HEK293 (cell line): ENCODE measurements around the gene WWOX.

Experiments
- CTCF ChIA-PET: fragments of 350-600 bp; formaldehyde crosslinking; extraction: SDS; loops from one replicate; lab custom pipeline; 2021; ENCODE audit warnings: antibody characterized with exemption; lab: Yijun Ruan, JAX
- POLR2A ChIA-PET: fragments of 300-600 bp; formaldehyde crosslinking; extraction: SDS; loops from one replicate; lab custom pipeline; 2020; ENCODE audit warnings: antibody characterized with exemption, inconsistent platforms; lab: Yijun Ruan, JAX
- H3K27ac ChIP-seq: fragments of 200-500 bp; sonication (Bioruptor generic); 2 replicates; pipeline ENCODE4 v1.5.1; 2014; ENCODE audit warnings: low read depth, low read length, control low read depth, inconsistent platforms; ENCODE audit errors: extremely low read depth
- H3K36me3 ChIP-seq, 2 experiments: fragments of 200-500 bp in 1 of 2; sonication (Bioruptor generic) in 1 of 2; 1 replicate in 1 of 2; 2 replicates in 1 of 2; pipeline ENCODE4 v1.5.1; 2014 to 2017; ENCODE audit warnings: inconsistent platforms in 2 of 2, low read length in 2 of 2; ENCODE audit not compliant: control insufficient read depth in 2 of 2, insufficient read depth in 1 of 2
- H3K4me1 ChIP-seq: fragments of 200-500 bp; sonication (Bioruptor generic); 2 replicates; pipeline ENCODE4 v1.5.1; 2014; ENCODE audit warnings: mild to moderate bottlenecking, low read length, inconsistent platforms; ENCODE audit not compliant: control insufficient read depth, insufficient read depth
- H3K4me3 ChIP-seq: 2 replicates; pipeline ENCODE4 v1.5.1; 2011; ENCODE audit warnings: low read depth, mild to moderate bottlenecking, control low read depth, low read length, moderate library complexity
- H3K9me3 ChIP-seq: fragments of 200-500 bp; sonication (Bioruptor generic); 2 replicates; pipeline ENCODE4 v1.5.1; 2014; ENCODE audit warnings: low read depth, low read length, inconsistent platforms; ENCODE audit not compliant: control insufficient read depth, insufficient read depth
- GLIS2 ChIP-seq: fragments of 450-650 bp; formaldehyde crosslinking; IDR thresholded peaks from 2 replicates; pipeline ENCODE4 v1.5.1; 2016; ENCODE audit warnings: missing biosample characterization, missing genetic modification characterization
- HOXA7 ChIP-seq: sonication (generic); formaldehyde crosslinking; IDR thresholded peaks from 2 replicates; pipeline ENCODE4 v1.8.1; 2022; ENCODE audit warnings: missing genetic modification reagents, borderline replicate concordance
- KLF9 ChIP-seq: fragments of 450-650 bp; formaldehyde crosslinking; IDR thresholded peaks from 2 replicates; pipeline ENCODE4 v1.5.1; 2016; ENCODE audit warnings: missing biosample characterization, missing genetic modification characterization, low read depth
- SCRT1 ChIP-seq: fragments of 450-650 bp; formaldehyde crosslinking; IDR thresholded peaks from 2 replicates; pipeline ENCODE4 v1.5.1; 2016; ENCODE audit warnings: missing biosample characterization, missing genetic modification characterization, borderline replicate concordance
- SCRT2 ChIP-seq: fragments of 450-650 bp; formaldehyde crosslinking; IDR thresholded peaks from 2 replicates; pipeline ENCODE4 v1.5.1; 2016; ENCODE audit warnings: missing biosample characterization, missing genetic modification characterization
- SP2 ChIP-seq: fragments of 450-650 bp; formaldehyde crosslinking; IDR thresholded peaks from 2 replicates; pipeline ENCODE4 v1.5.1; 2016; ENCODE audit warnings: missing biosample characterization, missing genetic modification characterization
- ZEB2 ChIP-seq: fragments of 450-650 bp; formaldehyde crosslinking; IDR thresholded peaks from 2 replicates; pipeline ENCODE4 v1.5.1; 2016; ENCODE audit warnings: missing biosample characterization, missing genetic modification characterization
- ZFP3 ChIP-seq: fragments of 450-650 bp; formaldehyde crosslinking; IDR thresholded peaks from 2 replicates; pipeline ENCODE4 v1.5.1; 2016; ENCODE audit warnings: low read depth, missing biosample characterization, missing genetic modification characterization
- ZFP41 ChIP-seq: fragments of 450-650 bp; formaldehyde crosslinking; IDR thresholded peaks from 2 replicates; pipeline ENCODE4 v1.5.1; 2016; ENCODE audit warnings: missing biosample characterization, missing genetic modification characterization, borderline replicate concordance
- ZNF146 ChIP-seq: fragments of 450-650 bp; formaldehyde crosslinking; IDR thresholded peaks from 2 replicates; pipeline ENCODE4 v1.5.1; 2016; ENCODE audit warnings: missing biosample characterization, missing genetic modification characterization
- ZNF169 ChIP-seq: fragments of 450-650 bp; formaldehyde crosslinking; IDR thresholded peaks from 2 replicates; pipeline ENCODE4 v1.5.1; 2016; ENCODE audit warnings: missing biosample characterization, missing genetic modification characterization
- ZNF433 ChIP-seq: fragments of 450-650 bp; formaldehyde crosslinking; IDR thresholded peaks from 2 replicates; pipeline ENCODE4 v1.5.1; 2016; ENCODE audit warnings: missing biosample characterization, missing genetic modification characterization, low read depth
- ZNF473 ChIP-seq: fragments of 450-650 bp; formaldehyde crosslinking; IDR thresholded peaks from 2 replicates; pipeline ENCODE4 v1.5.1; 2017; ENCODE audit warnings: missing biosample characterization, missing genetic modification characterization
- ZNF501 ChIP-seq: fragments of 450-650 bp; formaldehyde crosslinking; IDR thresholded peaks from 2 replicates; pipeline ENCODE4 v1.5.1; 2016; ENCODE audit warnings: missing biosample characterization, missing genetic modification characterization
- ZNF76 ChIP-seq: fragments of 450-650 bp; formaldehyde crosslinking; IDR thresholded peaks from 2 replicates; pipeline ENCODE4; 2016; ENCODE audit warnings: low read depth, missing biosample characterization, missing genetic modification characterization, borderline replicate concordance
- ZNF830 ChIP-seq: fragments of 450-650 bp; IDR thresholded peaks from 2 replicates; pipeline ENCODE4 v1.5.0; 2018; ENCODE audit warnings: missing biosample characterization, missing genetic modification characterization, low read depth, mild to moderate bottlenecking, moderate library complexity
- ZSCAN23 ChIP-seq: fragments of 450-650 bp; formaldehyde crosslinking; IDR thresholded peaks from 2 replicates; pipeline ENCODE4 v1.5.1; 2016; ENCODE audit warnings: missing biosample characterization, missing genetic modification characterization
- TF ChIP-seq, protein P1 (sequence below): fragments of 450-650 bp; formaldehyde crosslinking; IDR thresholded peaks from 2 replicates; pipeline ENCODE4 v1.5.1; 2016; ENCODE audit warnings: missing biosample characterization, missing genetic modification characterization
- TF ChIP-seq, protein P2 (sequence below): fragments of 450-650 bp; formaldehyde crosslinking; IDR thresholded peaks from 2 replicates; pipeline ENCODE4 v1.5.1; 2016; ENCODE audit warnings: missing biosample characterization, missing genetic modification characterization, low read depth
- TF ChIP-seq, protein P3 (sequence below): fragments of 450-650 bp; formaldehyde crosslinking; IDR thresholded peaks from 2 replicates; pipeline ENCODE4 v1.5.1; 2016; ENCODE audit warnings: missing biosample characterization, missing genetic modification characterization
- TF ChIP-seq, protein P4 (sequence below): fragments of 450-650 bp; formaldehyde crosslinking; IDR thresholded peaks from 2 replicates; pipeline ENCODE4 v1.5.1; 2016; ENCODE audit warnings: missing biosample characterization, missing genetic modification characterization

Gene WWOX

DNA sequence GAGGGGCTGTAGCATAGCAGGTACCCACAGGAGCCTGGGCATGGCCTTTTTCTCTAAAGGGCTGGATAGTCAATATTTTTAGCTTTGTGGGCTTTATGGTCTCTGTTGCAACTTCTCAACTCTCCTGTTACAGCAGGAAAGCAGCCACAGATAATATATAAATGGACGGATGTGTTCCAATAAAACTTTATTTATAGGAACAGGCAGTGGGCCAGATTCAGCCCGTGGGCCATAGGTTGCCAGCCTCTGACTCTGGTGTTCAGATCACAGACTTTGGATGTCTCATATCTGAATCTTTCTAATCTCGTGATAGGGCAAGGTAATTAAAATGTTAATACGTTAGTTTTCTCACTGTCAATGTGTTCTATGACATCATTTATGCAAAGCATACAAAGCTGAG is 136.4 kb downstream of the WWOX start:
- ChIA-PET CTCF (interaction anchor here (0.6 to 3.2 kb wide), 8 partner anchors 11 to 1643 kb away, joined by 3 to 15 read pairs (median 3); no protein-coding TSS in a partner anchor), POLR2A (no interaction called here)
- no peak overlapping the region for H3K4me3 ChIP-seq
- H3K36me3 ChIP-seq: no peaks in the 10 kb centered on the region
- TF ChIP-seq ZNF76 (tag by site-specific recombination) (no peak), ZNF146 (tag by site-specific recombination) (no peak), ZFP3 (tag by site-specific recombination) (no peak), SCRT2 (tag by site-specific recombination) (no peak), HOXA7 (CRISPR knock-in tag) (no peak), ZNF830 (tag by site-specific recombination) (no peak), ZFP41 (tag by site-specific recombination) (no peak), ZNF473 (tag by site-specific recombination) (no peak), ZEB2 (tag by site-specific recombination) (no peak), KLF9 (tag by site-specific recombination) (no peak), ZSCAN23 (tag by site-specific recombination) (no peak)
- TF ChIP-seq, protein P1, sequence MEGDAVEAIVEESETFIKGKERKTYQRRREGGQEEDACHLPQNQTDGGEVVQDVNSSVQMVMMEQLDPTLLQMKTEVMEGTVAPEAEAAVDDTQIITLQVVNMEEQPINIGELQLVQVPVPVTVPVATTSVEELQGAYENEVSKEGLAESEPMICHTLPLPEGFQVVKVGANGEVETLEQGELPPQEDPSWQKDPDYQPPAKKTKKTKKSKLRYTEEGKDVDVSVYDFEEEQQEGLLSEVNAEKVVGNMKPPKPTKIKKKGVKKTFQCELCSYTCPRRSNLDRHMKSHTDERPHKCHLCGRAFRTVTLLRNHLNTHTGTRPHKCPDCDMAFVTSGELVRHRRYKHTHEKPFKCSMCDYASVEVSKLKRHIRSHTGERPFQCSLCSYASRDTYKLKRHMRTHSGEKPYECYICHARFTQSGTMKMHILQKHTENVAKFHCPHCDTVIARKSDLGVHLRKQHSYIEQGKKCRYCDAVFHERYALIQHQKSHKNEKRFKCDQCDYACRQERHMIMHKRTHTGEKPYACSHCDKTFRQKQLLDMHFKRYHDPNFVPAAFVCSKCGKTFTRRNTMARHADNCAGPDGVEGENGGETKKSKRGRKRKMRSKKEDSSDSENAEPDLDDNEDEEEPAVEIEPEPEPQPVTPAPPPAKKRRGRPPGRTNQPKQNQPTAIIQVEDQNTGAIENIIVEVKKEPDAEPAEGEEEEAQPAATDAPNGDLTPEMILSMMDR: no peak
- TF ChIP-seq, protein P2, sequence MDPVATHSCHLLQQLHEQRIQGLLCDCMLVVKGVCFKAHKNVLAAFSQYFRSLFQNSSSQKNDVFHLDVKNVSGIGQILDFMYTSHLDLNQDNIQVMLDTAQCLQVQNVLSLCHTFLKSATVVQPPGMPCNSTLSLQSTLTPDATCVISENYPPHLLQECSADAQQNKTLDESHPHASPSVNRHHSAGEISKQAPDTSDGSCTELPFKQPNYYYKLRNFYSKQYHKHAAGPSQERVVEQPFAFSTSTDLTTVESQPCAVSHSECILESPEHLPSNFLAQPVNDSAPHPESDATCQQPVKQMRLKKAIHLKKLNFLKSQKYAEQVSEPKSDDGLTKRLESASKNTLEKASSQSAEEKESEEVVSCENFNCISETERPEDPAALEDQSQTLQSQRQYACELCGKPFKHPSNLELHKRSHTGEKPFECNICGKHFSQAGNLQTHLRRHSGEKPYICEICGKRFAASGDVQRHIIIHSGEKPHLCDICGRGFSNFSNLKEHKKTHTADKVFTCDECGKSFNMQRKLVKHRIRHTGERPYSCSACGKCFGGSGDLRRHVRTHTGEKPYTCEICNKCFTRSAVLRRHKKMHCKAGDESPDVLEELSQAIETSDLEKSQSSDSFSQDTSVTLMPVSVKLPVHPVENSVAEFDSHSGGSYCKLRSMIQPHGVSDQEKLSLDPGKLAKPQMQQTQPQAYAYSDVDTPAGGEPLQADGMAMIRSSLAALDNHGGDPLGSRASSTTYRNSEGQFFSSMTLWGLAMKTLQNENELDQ (tag by site-specific recombination): no peak
- TF ChIP-seq, protein P3, sequence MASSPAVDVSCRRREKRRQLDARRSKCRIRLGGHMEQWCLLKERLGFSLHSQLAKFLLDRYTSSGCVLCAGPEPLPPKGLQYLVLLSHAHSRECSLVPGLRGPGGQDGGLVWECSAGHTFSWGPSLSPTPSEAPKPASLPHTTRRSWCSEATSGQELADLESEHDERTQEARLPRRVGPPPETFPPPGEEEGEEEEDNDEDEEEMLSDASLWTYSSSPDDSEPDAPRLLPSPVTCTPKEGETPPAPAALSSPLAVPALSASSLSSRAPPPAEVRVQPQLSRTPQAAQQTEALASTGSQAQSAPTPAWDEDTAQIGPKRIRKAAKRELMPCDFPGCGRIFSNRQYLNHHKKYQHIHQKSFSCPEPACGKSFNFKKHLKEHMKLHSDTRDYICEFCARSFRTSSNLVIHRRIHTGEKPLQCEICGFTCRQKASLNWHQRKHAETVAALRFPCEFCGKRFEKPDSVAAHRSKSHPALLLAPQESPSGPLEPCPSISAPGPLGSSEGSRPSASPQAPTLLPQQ: no peak
- H3K27ac ChIP-seq: no peak overlapping the region
- peaks cover 4% of the 10 kb centered on the region; the same call in 1 of the 2 replicates for H3K4me1 ChIP-seq
- no peaks in the 10 kb centered on the region for H3K9me3 ChIP-seq

DNA sequence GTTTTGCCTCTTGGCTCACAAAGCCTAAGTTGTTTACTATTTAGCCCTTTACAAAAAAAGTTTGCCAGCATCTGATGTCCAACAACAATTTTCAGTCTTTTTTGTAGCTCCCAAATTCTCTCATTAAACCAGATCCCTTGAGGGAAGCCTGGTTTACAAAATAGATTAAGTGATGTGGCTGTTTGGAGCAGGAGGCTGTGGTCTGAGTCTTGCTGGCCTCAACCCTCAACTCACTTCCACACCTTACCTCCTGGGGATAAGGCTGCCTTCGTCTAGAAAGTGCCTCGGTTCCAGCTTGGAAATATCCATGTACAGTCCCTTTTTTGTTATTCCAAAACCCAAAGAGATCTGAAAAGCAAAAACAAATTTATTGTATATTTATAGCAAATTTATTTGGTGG is 138.4 kb downstream of the WWOX start:
- CTCF ChIA-PET: no interaction called here
- POLR2A ChIA-PET: no interaction called here
- peaks cover 4% of the 10 kb centered on the region; the same call in 1 of the 2 replicates for H3K4me1 ChIP-seq
- H3K36me3 ChIP-seq: no peaks in the 10 kb centered on the region
- no peaks in the 10 kb centered on the region for H3K9me3 ChIP-seq
- TF ChIP-seq, protein P4, sequence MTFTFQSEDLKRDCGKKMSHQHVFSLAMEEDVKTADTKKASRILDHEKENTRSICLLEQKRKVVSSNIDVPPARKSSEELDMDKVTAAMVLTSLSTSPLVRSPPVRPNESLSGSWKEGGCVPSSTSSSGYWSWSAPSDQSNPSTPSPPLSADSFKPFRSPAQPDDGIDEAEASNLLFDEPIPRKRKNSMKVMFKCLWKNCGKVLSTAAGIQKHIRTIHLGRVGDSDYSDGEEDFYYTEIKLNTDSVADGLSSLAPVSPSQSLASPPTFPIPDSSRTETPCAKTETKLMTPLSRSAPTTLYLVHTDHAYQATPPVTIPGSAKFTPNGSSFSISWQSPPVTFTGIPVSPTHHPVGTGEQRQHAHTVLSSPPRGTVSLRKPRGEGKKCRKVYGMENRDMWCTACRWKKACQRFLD (tag by site-specific recombination): no peak
- no peak for TF ChIP-seq ZNF433 (tag by site-specific recombination)
- no peak for TF ChIP-seq SCRT1 (tag by site-specific recombination)
- TF ChIP-seq ZNF501 (tag by site-specific recombination): no peak
- no peak for TF ChIP-seq ZNF169 (tag by site-specific recombination)
- no peak for TF ChIP-seq GLIS2
- TF ChIP-seq SP2: no peak
- H3K4me3 ChIP-seq: no peak overlapping the region
- H3K27ac ChIP-seq: no peak overlapping the region
